ENCODE data around the gene FBXW8. TPM values are rescaled to one million over a fixed set of nuclear protein-coding genes. Genes with fewer than 3 reads are reported as not detected.

Gene FBXW8
- total and polyA plus RNA-seq, 2 donors (not counting 3 experiments of a cell fraction or from before 2014, with no cell fraction given) = 15.4 TPM

- no peak for DNase-seq (ENCODE audit: low read depth, low spot score)
- Histone ChIP-seq H2AFZ (ENCODE audit: low read depth, low read length) (no peak overlapping the region), H3K27ac (ENCODE audit: insufficient read depth, low read depth, low read length) (no peak overlapping the region), H3K4me1 (ENCODE audit: control insufficient read depth, extremely low read depth, insufficient read depth, low read length) (no peaks in the 10 kb centered on the region), H3K4me3 (replicated peaks in 1 of 3; ENCODE audit: insufficient read depth in 1 of 3, low read depth in 1 of 3, low read length in 3 of 3) (no peak overlapping the region), H3K9me3 (replicated peaks; ENCODE audit: control insufficient read depth, insufficient read depth, low read length) (no peaks in the 10 kb centered on the region), H3K9me1 (replicated peaks; ENCODE audit: control insufficient read depth, extremely low read depth, insufficient read depth, low read length) (no peaks in the 10 kb centered on the region), H3K4me2 (ENCODE audit: insufficient read depth, low read length) (no peak overlapping the region), H3K36me3 (ENCODE audit: control insufficient read depth in 2 of 2, extremely low read depth in 1 of 2, insufficient read depth in 2 of 2, low read length in 2 of 2) (no peaks in the 10 kb centered on the region), H3K27me3 (ENCODE audit: control insufficient read depth in 2 of 2, insufficient read depth in 2 of 2, low read length in 2 of 2) (peaks cover 8 to 11% of the 10 kb centered on the region in 2 experiments), H3K9ac (replicated peaks; ENCODE audit: extremely low read depth, insufficient read depth, low read length) (no peak overlapping the region), H3K79me2 (ENCODE audit: control insufficient read depth, insufficient read depth, low read length) (peaks cover 4% of the 10 kb centered on the region), H4K20me1 (replicated peaks; ENCODE audit: control insufficient read depth, extremely low read depth, insufficient read depth, low read length) (no peaks in the 10 kb centered on the region)
- ChIA-PET CTCF (interaction anchor here (1.0 kb wide), 1 partner anchor 13 kb away, joined by 3 read pairs; no protein-coding TSS in a partner anchor), POLR2A (no interaction called here)
- intact Hi-C loops (cut with micrococcal nuclease) (no loop called here), dilution Hi-C loops (cut with MboI; ENCODE audit: extremely low pct_ligation_motif_present, low sequenced_read_pairs) (no loop called here)
- BruUV-seq (replicated peaks) = no TSS peak
- TF ChIP-seq FOS (IDR thresholded peaks at IDR 0.05; ENCODE audit: borderline replicate concordance, insufficient read depth, low read length) (no peak), POLR2A (IDR thresholded peaks at IDR 0.05; ENCODE audit: low read depth, low read length) (no peak), MAX (IDR thresholded peaks at IDR 0.05; ENCODE audit: insufficient read depth, insufficient read length) (no peak), GATA2 (IDR thresholded peaks at IDR 0.05; ENCODE audit: insufficient read depth, insufficient read length, low read depth, low read length) (no peak), EZH2 (IDR thresholded peaks at IDR 0.05; ENCODE audit: borderline replicate concordance, low read depth, low read length, severe bottlenecking) (no peak), POLR2AphosphoS5 (IDR thresholded peaks at IDR 0.05; ENCODE audit: insufficient read depth, low read depth, low read length) (no peak), JUN (IDR thresholded peaks at IDR 0.05; ENCODE audit: borderline replicate concordance, insufficient read depth, insufficient read length, low read depth) (no peak), MYC (IDR thresholded peaks at IDR 0.05; ENCODE audit: low read depth, low read length) (no peak)
- TF ChIP-seq, protein P1, sequence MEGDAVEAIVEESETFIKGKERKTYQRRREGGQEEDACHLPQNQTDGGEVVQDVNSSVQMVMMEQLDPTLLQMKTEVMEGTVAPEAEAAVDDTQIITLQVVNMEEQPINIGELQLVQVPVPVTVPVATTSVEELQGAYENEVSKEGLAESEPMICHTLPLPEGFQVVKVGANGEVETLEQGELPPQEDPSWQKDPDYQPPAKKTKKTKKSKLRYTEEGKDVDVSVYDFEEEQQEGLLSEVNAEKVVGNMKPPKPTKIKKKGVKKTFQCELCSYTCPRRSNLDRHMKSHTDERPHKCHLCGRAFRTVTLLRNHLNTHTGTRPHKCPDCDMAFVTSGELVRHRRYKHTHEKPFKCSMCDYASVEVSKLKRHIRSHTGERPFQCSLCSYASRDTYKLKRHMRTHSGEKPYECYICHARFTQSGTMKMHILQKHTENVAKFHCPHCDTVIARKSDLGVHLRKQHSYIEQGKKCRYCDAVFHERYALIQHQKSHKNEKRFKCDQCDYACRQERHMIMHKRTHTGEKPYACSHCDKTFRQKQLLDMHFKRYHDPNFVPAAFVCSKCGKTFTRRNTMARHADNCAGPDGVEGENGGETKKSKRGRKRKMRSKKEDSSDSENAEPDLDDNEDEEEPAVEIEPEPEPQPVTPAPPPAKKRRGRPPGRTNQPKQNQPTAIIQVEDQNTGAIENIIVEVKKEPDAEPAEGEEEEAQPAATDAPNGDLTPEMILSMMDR (IDR thresholded peaks at IDR 0.05; ENCODE audit: extremely low read depth in 1 of 2, insufficient read depth in 1 of 2, low read depth in 1 of 2, low read length in 2 of 2) = no peak
- no peak for FAIRE-seq
These were observed 4.5 kb upstream of the FBXW8 start for GRCh38 chr12:116906285-116906684.

Measured in endothelial cell of umbilical vein (primary cell).